Lower leg skin (tissue), 3 donors: ENCODE results near the gene DHX57.

Source experiments
- CTCF ChIP-seq, 3 donors: fragments of 450-650 bp; IDR thresholded peaks; one replicate each; pipeline ENCODE4 v1.5.1; 2016; ENCODE audit warnings: antibody characterized with exemption in 3 of 3, mild to moderate bottlenecking in 3 of 3, moderate library complexity in 2 of 3
- POLR2A ChIP-seq, 2 donors: fragments of 450-650 bp; IDR thresholded peaks; one replicate each; pipeline ENCODE4 v1.6.1; 2016 to 2017; ENCODE audit warnings: antibody characterized with exemption in 2 of 2, mild to moderate bottlenecking in 1 of 2, moderate library complexity in 1 of 2

- TF ChIP-seq CTCF (IDR thresholded peaks at IDR 0.05): no peak
- TF ChIP-seq POLR2A (IDR thresholded peaks at IDR 0.05): no peak
Observed at GRCh38 chr2:38830526-38831159, 45.1 kb downstream of the DHX57 start.
